Chondrocyte (in vitro differentiated cells): Measurements from ENCODE around the gene KIF1C. TPM values are rescaled to one million over a fixed set of nuclear protein-coding genes. Genes with fewer than 3 reads are reported as not detected.
"Not testable (repeated sequence)": the region's sequence is repeated elsewhere in the genome, so short reads cannot be mapped to it uniquely, and the experiment has no call there.

Experiments
- DNase-seq: peaks from one replicate; pipeline ENCODE4 v3.0.0; 2021; ENCODE audit warnings: mixed read lengths, low spot score
- H3K27ac Mint-ChIP-seq: one replicate; pipeline ENCODE4 v1.8.0; 2021; ENCODE audit warnings: mild to moderate bottlenecking, moderate library complexity, mixed read lengths; ENCODE audit not compliant: unreplicated experiment
- H3K27me3 Mint-ChIP-seq: 2 replicates; pipeline ENCODE4 v1.8.0; 2021; ENCODE audit warnings: low read depth, mixed read lengths
- H3K36me3 Mint-ChIP-seq: 2 replicates; pipeline ENCODE4 v1.8.0; 2021; ENCODE audit warnings: low read depth, mixed read lengths
- H3K4me1 Mint-ChIP-seq: 2 replicates; pipeline ENCODE4 v1.8.0; 2021; ENCODE audit warnings: low read depth, mild to moderate bottlenecking, mixed read lengths
- H3K4me3 Mint-ChIP-seq: one replicate; pipeline ENCODE4 v1.8.0; 2021; ENCODE audit warnings: mild to moderate bottlenecking, moderate library complexity, mixed read lengths; ENCODE audit not compliant: unreplicated experiment
- H3K9me3 Mint-ChIP-seq: 2 replicates; pipeline ENCODE4 v1.8.0; 2021; ENCODE audit warnings: low read depth, mixed read lengths
- total RNA-seq: library from RNA; stranded (reverse); gene quantifications from 3 replicates; pipeline ENCODE4 v1.2.1, GENCODE V29; 2021
- TF ChIP-seq, protein P1 (sequence below): fragments of 200-600 bp; sonication (generic); IDR thresholded peaks from 2 replicates; pipeline ENCODE4 v1.5.0; 2021; ENCODE audit warnings: antibody characterized with exemption, mild to moderate bottlenecking, moderate library complexity

The KIF1C gene
- total RNA-seq, 1 donor from 2014 or later, result 174 TPM

DNA sequence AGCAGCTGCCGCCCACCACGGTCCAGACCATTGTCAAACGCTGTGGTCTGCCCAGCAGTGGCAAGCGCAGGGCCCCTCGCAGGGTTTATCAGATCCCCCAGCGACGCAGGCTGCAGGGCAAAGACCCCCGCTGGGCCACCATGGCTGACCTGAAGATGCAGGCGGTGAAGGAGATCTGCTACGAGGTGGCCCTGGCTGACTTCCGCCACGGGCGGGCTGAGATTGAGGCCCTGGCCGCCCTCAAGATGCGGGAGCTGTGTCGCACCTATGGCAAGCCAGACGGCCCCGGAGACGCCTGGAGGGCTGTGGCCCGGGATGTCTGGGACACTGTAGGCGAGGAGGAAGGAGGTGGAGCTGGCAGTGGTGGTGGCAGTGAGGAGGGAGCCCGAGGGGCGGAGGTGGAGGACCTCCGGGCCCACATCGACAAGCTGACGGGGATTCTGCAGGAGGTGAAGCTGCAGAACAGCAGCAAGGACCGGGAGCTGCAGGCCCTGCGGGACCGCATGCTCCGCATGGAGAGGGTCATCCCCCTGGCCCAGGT lies 24.5 kb downstream of the KIF1C start:
- H3K36me3 Mint-ChIP-seq, result peaks cover 39% of the 10 kb centered on the region
- no peaks in the 10 kb centered on the region for H3K4me1 Mint-ChIP-seq
- no peaks in the 10 kb centered on the region for H3K9me3 Mint-ChIP-seq
- no peaks in the 10 kb centered on the region for H3K27me3 Mint-ChIP-seq
- DNase-seq, result no peak
- TF ChIP-seq, protein P1, sequence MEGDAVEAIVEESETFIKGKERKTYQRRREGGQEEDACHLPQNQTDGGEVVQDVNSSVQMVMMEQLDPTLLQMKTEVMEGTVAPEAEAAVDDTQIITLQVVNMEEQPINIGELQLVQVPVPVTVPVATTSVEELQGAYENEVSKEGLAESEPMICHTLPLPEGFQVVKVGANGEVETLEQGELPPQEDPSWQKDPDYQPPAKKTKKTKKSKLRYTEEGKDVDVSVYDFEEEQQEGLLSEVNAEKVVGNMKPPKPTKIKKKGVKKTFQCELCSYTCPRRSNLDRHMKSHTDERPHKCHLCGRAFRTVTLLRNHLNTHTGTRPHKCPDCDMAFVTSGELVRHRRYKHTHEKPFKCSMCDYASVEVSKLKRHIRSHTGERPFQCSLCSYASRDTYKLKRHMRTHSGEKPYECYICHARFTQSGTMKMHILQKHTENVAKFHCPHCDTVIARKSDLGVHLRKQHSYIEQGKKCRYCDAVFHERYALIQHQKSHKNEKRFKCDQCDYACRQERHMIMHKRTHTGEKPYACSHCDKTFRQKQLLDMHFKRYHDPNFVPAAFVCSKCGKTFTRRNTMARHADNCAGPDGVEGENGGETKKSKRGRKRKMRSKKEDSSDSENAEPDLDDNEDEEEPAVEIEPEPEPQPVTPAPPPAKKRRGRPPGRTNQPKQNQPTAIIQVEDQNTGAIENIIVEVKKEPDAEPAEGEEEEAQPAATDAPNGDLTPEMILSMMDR, result no peak
- H3K27ac Mint-ChIP-seq, result no peak overlapping the region
- H3K4me3 Mint-ChIP-seq, result no peak overlapping the region

DNA sequence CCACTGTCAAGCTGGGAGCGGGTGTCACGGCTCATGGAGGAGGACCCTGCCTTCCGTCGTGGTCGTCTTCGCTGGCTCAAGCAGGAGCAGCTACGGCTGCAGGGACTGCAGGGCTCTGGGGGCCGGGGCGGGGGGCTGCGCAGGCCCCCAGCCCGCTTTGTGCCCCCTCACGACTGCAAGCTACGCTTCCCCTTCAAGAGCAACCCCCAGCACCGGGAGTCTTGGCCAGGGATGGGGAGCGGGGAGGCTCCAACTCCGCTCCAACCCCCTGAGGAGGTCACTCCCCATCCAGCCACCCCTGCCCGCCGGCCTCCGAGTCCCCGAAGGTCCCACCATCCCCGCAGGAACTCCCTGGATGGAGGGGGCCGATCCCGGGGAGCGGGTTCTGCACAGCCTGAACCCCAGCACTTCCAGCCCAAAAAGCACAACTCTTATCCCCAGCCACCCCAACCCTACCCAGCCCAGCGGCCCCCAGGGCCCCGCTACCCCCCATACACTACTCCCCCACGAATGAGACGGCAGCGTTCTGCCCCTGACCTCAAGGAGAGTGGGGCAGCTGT lies 25.9 kb downstream of the KIF1C start:
- Mint-ChIP-seq H3K4me3 (no peak overlapping the region), H3K27me3 (no peaks in the 10 kb centered on the region), H3K9me3 (no peaks in the 10 kb centered on the region), H3K27ac (peak overlapping the region; percentile 69), H3K36me3 (peaks cover 39% of the 10 kb centered on the region), H3K4me1 (no peaks in the 10 kb centered on the region)
- DNase-seq, result no peak
- TF ChIP-seq, protein P1, result no peak

DNA sequence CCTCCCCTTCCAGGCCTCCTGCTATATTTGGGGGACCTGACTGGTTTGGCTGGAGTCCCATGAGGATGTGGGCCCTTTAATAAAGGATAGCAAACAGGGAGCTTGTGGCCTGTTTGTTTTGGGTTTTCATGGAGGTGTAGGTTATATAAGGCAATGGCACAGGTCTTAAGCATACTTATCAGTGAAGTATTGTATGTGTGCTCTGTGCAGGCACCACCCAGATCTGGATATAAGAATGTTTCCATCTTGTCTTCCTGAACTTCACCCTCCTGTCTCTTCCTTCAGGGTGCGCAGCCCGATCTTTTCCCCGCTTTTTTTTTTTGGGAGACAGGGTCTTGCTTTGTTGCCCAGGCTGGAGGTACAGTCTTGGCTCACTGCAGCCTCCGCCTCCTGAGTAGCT lies 26.9 kb downstream of the KIF1C start:
- peaks cover 2% of the 10 kb centered on the region for H3K4me1 Mint-ChIP-seq
- no peaks in the 10 kb centered on the region for H3K9me3 Mint-ChIP-seq
- peaks cover 32% of the 10 kb centered on the region for H3K36me3 Mint-ChIP-seq
- H3K4me3 Mint-ChIP-seq, result no peak overlapping the region
- no peaks in the 10 kb centered on the region for H3K27me3 Mint-ChIP-seq
- no peak for DNase-seq
- TF ChIP-seq, protein P1, result no peak
- H3K27ac Mint-ChIP-seq, result no peak overlapping the region

DNA sequence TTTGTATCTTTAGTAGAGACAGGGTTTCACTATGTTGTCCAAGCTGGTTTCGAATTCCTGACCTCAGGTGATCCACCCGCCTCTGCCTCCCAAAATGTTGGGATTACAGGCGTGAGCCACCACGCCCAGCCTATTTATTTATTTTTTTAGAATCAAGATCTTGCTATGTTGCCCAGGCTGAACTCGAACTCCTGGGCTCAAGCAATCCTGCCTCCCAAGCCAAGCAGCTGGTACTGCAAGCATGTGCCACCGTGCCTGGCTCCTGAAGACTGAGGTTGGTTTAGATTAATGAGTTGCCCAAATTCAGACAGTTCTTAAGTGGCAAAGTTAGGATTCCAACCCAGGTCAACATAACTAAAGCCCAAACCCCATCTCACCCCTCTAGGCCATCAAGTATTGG lies 29.5 kb downstream of the KIF1C start:
- no peak overlapping the region for H3K27ac Mint-ChIP-seq
- H3K27me3 Mint-ChIP-seq, result no peaks in the 10 kb centered on the region
- TF ChIP-seq, protein P1, result no peak
- no peaks in the 10 kb centered on the region for H3K9me3 Mint-ChIP-seq
- peaks cover 11% of the 10 kb centered on the region for H3K36me3 Mint-ChIP-seq
- no peak overlapping the region for H3K4me3 Mint-ChIP-seq
- peaks cover 10% of the 10 kb centered on the region for H3K4me1 Mint-ChIP-seq
- DNase-seq, result no peak

DNA sequence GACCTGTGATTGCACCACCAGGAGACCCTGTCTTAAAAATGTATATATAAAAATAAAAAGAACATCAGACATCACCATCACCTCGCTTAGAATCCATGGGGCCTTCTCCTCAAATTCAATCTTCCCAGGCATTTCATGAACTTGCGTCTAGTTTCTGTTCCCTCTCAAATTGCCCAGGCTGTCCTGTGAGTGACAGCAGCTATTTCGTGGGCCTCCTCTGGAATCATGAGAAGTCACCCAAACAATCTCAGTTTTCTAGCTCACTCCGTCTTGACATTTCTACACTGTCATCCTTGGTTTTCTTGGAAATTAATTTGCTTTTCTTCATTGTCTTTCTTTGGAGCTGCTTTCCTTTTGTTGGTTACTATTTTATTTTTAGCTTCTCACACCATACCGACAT lies 30.2 kb downstream of the KIF1C start:
- Mint-ChIP-seq H3K9me3 (no peaks in the 10 kb centered on the region), H3K4me1 (peaks cover 10% of the 10 kb centered on the region), H3K36me3 (peaks cover 9% of the 10 kb centered on the region), H3K4me3 (no peak overlapping the region), H3K27ac (no peak overlapping the region), H3K27me3 (no peaks in the 10 kb centered on the region)
- no peak for DNase-seq
- TF ChIP-seq, protein P1, result no peak

DNA sequence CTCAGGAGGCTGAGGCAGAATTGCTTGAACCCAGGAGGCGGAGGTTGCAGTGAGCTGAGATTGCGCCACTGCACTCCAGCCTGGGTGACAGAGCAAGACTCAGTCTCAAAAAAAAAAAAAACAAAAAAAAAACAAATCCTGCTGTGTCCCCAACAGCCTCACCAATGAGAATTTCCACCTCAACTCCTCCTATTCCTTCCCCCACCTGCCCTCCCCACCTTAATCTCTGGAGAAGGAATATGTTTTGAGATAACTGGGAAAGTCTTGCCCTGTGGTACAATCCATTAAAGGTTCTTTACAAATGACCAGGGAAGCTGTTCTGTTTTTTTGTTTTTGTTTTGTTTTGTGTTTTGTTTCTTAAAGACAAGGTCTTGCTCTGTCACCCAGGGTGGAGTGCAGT lies 32.4 kb downstream of the KIF1C start:
- H3K27me3 Mint-ChIP-seq, H3K4me3 Mint-ChIP-seq, DNase-seq, H3K27ac Mint-ChIP-seq, H3K9me3 Mint-ChIP-seq, H3K36me3 Mint-ChIP-seq, H3K4me1 Mint-ChIP-seq: not testable (repeated sequence)
